Ishikawa (cell line): ENCODE measurements around the gene DIS3L2.

Experiments
- CEBPB ChIP-seq: IDR thresholded peaks from 2 replicates; pipeline ENCODE4 v1.6.1; 2012
- CREB1 ChIP-seq: IDR thresholded peaks from 2 replicates; pipeline ENCODE4 v1.6.1; 2012; ENCODE audit warnings: low read depth
- EGR1 ChIP-seq: IDR thresholded peaks from 2 replicates; pipeline ENCODE4 v1.6.1; 2012
- EP300 ChIP-seq: IDR thresholded peaks from 2 replicates; pipeline ENCODE4 v1.6.1; 2012; ENCODE audit warnings: borderline replicate concordance
- FOXM1 ChIP-seq: IDR thresholded peaks from 2 replicates; pipeline ENCODE4 v1.6.1; 2012; ENCODE audit warnings: low read depth, borderline replicate concordance
- MAX ChIP-seq: IDR thresholded peaks from 2 replicates; pipeline ENCODE4 v1.6.1; 2012
- NFIC ChIP-seq: IDR thresholded peaks from 2 replicates; pipeline ENCODE4 v1.6.1; 2012
- RAD21 ChIP-seq: IDR thresholded peaks from 2 replicates; pipeline ENCODE4 v1.6.1; 2012; ENCODE audit warnings: low read depth
- REST ChIP-seq: IDR thresholded peaks from 2 replicates; pipeline ENCODE4 v1.6.1; 2012; ENCODE audit warnings: low read depth, mild to moderate bottlenecking
- TAF1 ChIP-seq: IDR thresholded peaks from 2 replicates; pipeline ENCODE4 v1.6.1; 2012; ENCODE audit warnings: low read depth, mild to moderate bottlenecking
- TCF12 ChIP-seq: IDR thresholded peaks from 2 replicates; pipeline ENCODE4 v1.6.1; 2012; ENCODE audit warnings: low read depth
- TEAD4 ChIP-seq: IDR thresholded peaks from 2 replicates; pipeline ENCODE4 v1.6.1; 2012
- USF1 ChIP-seq: IDR thresholded peaks from 2 replicates; pipeline ENCODE4 v1.6.1; 2012
- YY1 ChIP-seq: IDR thresholded peaks from 2 replicates; pipeline ENCODE4 v1.6.1; 2012; ENCODE audit warnings: low read depth
- ZBTB7A ChIP-seq: IDR thresholded peaks from 2 replicates; pipeline ENCODE4 v1.6.1; 2012; ENCODE audit warnings: low read depth

DIS3L2 gene

GRCh38 chr2:232225895-232226294 is 264.4 kb downstream of the DIS3L2 start:
- TF ChIP-seq ZBTB7A (no peak), TCF12 (no peak), REST (no peak), TEAD4 (no peak), EGR1 (no peak), CREB1 (no peak), NFIC (no peak), YY1 (no peak), RAD21 (no peak), MAX (no peak), FOXM1 (no peak), EP300 (no peak)

- TF ChIP-seq TCF12, result no peak
- no peak for TF ChIP-seq NFIC
- TF ChIP-seq FOXM1, result no peak
- TF ChIP-seq MAX, result no peak
Measured at GRCh38 chr2:232228332-232228731, 266.8 kb downstream of the DIS3L2 start.

- no peak for TF ChIP-seq USF1
- no peak for TF ChIP-seq TAF1
- TF ChIP-seq FOXM1, result no peak
- TF ChIP-seq RAD21, result no peak
- TF ChIP-seq NFIC, result no peak
- no peak for TF ChIP-seq EGR1
- no peak for TF ChIP-seq TEAD4
- no peak for TF ChIP-seq MAX
- TF ChIP-seq EP300, result no peak
- TF ChIP-seq REST, result no peak
- no peak for TF ChIP-seq YY1
- no peak for TF ChIP-seq ZBTB7A
- no peak for TF ChIP-seq TCF12
- TF ChIP-seq CREB1, result no peak
- no peak for TF ChIP-seq CEBPB
Measured at GRCh38 chr2:232228971-232229894, 267.7 kb downstream of the DIS3L2 start.

GRCh38 chr2:232229911-232230310 is 268.4 kb downstream of the DIS3L2 start:
- TF ChIP-seq USF1, result no peak
- TF ChIP-seq RAD21, result no peak
- TF ChIP-seq CREB1, result no peak
- no peak for TF ChIP-seq TAF1
- TF ChIP-seq REST, result no peak
- TF ChIP-seq FOXM1, result no peak
- no peak for TF ChIP-seq ZBTB7A
- TF ChIP-seq TCF12, result no peak
- TF ChIP-seq EGR1, result no peak
- no peak for TF ChIP-seq CEBPB
- no peak for TF ChIP-seq TEAD4
- TF ChIP-seq EP300, result no peak
- TF ChIP-seq MAX, result no peak
- no peak for TF ChIP-seq NFIC
- no peak for TF ChIP-seq YY1
